Measurements from ENCODE around the gene RCVRN. TPM values are rescaled to one million over a fixed set of nuclear protein-coding genes. Genes with fewer than 3 reads are reported as not detected.

RCVRN gene
- total and polyA plus RNA-seq, 2 of the 13 experiments (the other 11 are each of a cell fraction or from before 2014, with no cell fraction given) = not detected

GRCh38 chr17:9862220-9862619 lies 42.9 kb downstream of the RCVRN start:
- Histone ChIP-seq H3K27ac (ENCODE audit: extremely low read length, insufficient read depth, low read length) (no peak overlapping the region), H3K4me1 (ENCODE audit: insufficient read depth, low read length) (no peaks in the 10 kb centered on the region), H3K9ac (ENCODE audit: insufficient read depth, low read depth, low read length) (no peak overlapping the region), H3K9me3 (ENCODE audit: low read length) (no peaks in the 10 kb centered on the region), H3K4me2 (ENCODE audit: low read depth, low read length) (no peak overlapping the region), H2AFZ (ENCODE audit: low read length) (no peak overlapping the region), H4K20me1 (ENCODE audit: insufficient read depth, low read length) (no peaks in the 10 kb centered on the region), H3K36me3 (replicated peaks in 1 of 2; ENCODE audit: control insufficient read depth in 1 of 2, insufficient read depth in 2 of 2, low read length in 2 of 2) (no peaks in the 10 kb centered on the region), H3K27me3 (ENCODE audit: control insufficient read depth in 1 of 2, insufficient read depth in 2 of 2, low read length in 2 of 2) (no peaks in the 10 kb centered on the region), H3K4me3 (replicated peaks in 1 of 3; ENCODE audit: insufficient read depth in 1 of 3, low read depth in 2 of 3, low read length in 3 of 3) (no peak overlapping the region), H3K79me2 (ENCODE audit: insufficient read depth, low read length) (no peaks in the 10 kb centered on the region)
- FAIRE-seq (no peak), ATAC-seq (no peak), DNase-seq (ENCODE audit: low spot score) (no peak)
- intact Hi-C loops (cut with micrococcal nuclease; ENCODE audit: unreplicated experiment) = no loop called here
- 0% methylated on average over 1 of the region's 1 CpG for WGBS (ENCODE audit: low lambda C conversion rate)
- in situ Hi-C loops (cut with HindIII; ENCODE audit: extremely low pct_ligation_motif_present, low pct_unique_long_range_greater_than_20kb) = no loop called here
- TF ChIP-seq CREB3 (CRISPR knock-in tag; IDR thresholded peaks at IDR 0.05) (no peak), ZNF343 (CRISPR knock-in tag; IDR thresholded peaks at IDR 0.05) (no peak), HNF1B (CRISPR knock-in tag; IDR thresholded peaks at IDR 0.05) (no peak), ZNF761 (CRISPR knock-in tag; conservative IDR thresholded peaks at IDR 0.05) (no peak)
- POLR2A ChIA-PET = no interaction called here
- CTCF ChIA-PET (ENCODE audit: low intra/inter-chr PET ratio, low total read pairs) = no interaction called here
- no TSS peak for BruUV-seq (replicated peaks)

- no peak for FAIRE-seq
- WGBS (ENCODE audit: low lambda C conversion rate) = 14% methylated on average over 6 of the region's 7 CpGs
- CTCF ChIA-PET (ENCODE audit: low intra/inter-chr PET ratio, low total read pairs) = no interaction called here
- TF ChIP-seq NFYB (CRISPR knock-in tag; IDR thresholded peaks at IDR 0.05) (no peak), TBL1XR1 (IDR thresholded peaks at IDR 0.05; ENCODE audit: borderline replicate concordance, low read length, partially characterized antibody) (no peak), ZNF225 (CRISPR knock-in tag; IDR thresholded peaks at IDR 0.05) (no peak), ZNF883 (CRISPR knock-in tag; IDR thresholded peaks at IDR 0.05; ENCODE audit: not compliant biosample characterization) (no peak), ZBTB46 (CRISPR knock-in tag; IDR thresholded peaks at IDR 0.05; ENCODE audit: borderline replicate concordance) (no peak), ZNF337 (CRISPR knock-in tag; IDR thresholded peaks at IDR 0.05; ENCODE audit: borderline replicate concordance, low read depth) (no peak)
- TF ChIP-seq, protein P1, sequence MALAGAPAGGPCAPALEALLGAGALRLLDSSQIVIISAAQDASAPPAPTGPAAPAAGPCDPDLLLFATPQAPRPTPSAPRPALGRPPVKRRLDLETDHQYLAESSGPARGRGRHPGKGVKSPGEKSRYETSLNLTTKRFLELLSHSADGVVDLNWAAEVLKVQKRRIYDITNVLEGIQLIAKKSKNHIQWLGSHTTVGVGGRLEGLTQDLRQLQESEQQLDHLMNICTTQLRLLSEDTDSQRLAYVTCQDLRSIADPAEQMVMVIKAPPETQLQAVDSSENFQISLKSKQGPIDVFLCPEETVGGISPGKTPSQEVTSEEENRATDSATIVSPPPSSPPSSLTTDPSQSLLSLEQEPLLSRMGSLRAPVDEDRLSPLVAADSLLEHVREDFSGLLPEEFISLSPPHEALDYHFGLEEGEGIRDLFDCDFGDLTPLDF (CRISPR knock-in tag; IDR thresholded peaks at IDR 0.05) = no peak
Observed at GRCh38 chr17:9860851-9861250, 44.2 kb downstream of the RCVRN start.

More at GRCh38 chr17:9860851-9861250, 44.2 kb downstream of the RCVRN start:
- Histone ChIP-seq H3K9ac (ENCODE audit: insufficient read depth, low read depth, low read length) (no peak overlapping the region), H3K4me1 (ENCODE audit: insufficient read depth, low read length) (no peaks in the 10 kb centered on the region), H2AFZ (ENCODE audit: low read length) (no peak overlapping the region), H3K36me3 (replicated peaks in 1 of 2; ENCODE audit: control insufficient read depth in 1 of 2, insufficient read depth in 2 of 2, low read length in 2 of 2) (no peaks in the 10 kb centered on the region), H3K79me2 (ENCODE audit: insufficient read depth, low read length) (no peaks in the 10 kb centered on the region), H3K9me3 (ENCODE audit: low read length) (no peaks in the 10 kb centered on the region), H3K27ac (ENCODE audit: extremely low read length, insufficient read depth, low read length) (no peak overlapping the region), H3K27me3 (ENCODE audit: control insufficient read depth in 1 of 2, insufficient read depth in 2 of 2, low read length in 2 of 2) (no peaks in the 10 kb centered on the region), H3K4me2 (ENCODE audit: low read depth, low read length) (no peak overlapping the region), H3K4me3 (replicated peaks in 1 of 3; ENCODE audit: insufficient read depth in 1 of 3, low read depth in 2 of 3, low read length in 3 of 3) (no peak overlapping the region), H4K20me1 (ENCODE audit: insufficient read depth, low read length) (no peaks in the 10 kb centered on the region)
- BruUV-seq (replicated peaks) = no TSS peak
- intact Hi-C loops (cut with micrococcal nuclease; ENCODE audit: unreplicated experiment) (no loop called here), in situ Hi-C loops (cut with HindIII; ENCODE audit: extremely low pct_ligation_motif_present, low pct_unique_long_range_greater_than_20kb) (no loop called here)
- DNase-seq (ENCODE audit: low spot score) (no peak), ATAC-seq (no peak)
- POLR2A ChIA-PET = no interaction called here

Data from HepG2 (cell line).